Measurements from ENCODE around the gene ITSN2.

ITSN2 gene

DNA sequence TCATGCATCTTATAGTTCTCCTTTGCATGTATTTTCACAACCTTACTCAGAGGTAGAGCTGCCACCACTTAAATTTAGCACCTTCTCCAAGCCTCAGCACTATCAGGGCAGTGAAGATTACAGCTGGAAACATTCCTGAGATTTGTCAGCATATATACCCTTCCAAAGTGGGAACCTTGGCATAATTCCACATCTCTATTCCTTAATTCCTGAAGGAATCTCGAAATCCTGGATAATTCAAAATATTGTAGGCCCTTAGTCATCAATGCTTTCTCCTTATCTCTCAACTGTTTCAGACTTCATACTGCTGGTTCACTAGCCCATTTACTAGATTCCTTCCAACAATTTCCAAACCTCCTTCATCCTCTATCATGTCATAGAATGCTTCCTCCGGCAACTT is 87.4 kb downstream of the ITSN2 start:
- Histone ChIP-seq H3K4me3 (ENCODE audit: low read length) (no peak overlapping the region), H3K4me1 (ENCODE audit: control insufficient read depth, low read depth, low read length) (no peaks in the 10 kb centered on the region), H3K27me3 (ENCODE audit: insufficient read depth, low read length, poor library complexity) (no peaks in the 10 kb centered on the region), H3K4ac (ENCODE audit: low read depth, low read length) (no peak overlapping the region), H4K8ac (ENCODE audit: low read depth, low read length) (no peak overlapping the region), H2BK15ac (replicated peaks; ENCODE audit: low read depth) (no peak overlapping the region), H3K23ac (ENCODE audit: low read length) (no peak overlapping the region), H3K56ac (ENCODE audit: low read length) (no peak overlapping the region), H3K18ac (ENCODE audit: low read length) (no peak overlapping the region), H3K9ac (ENCODE audit: low read length) (no peak overlapping the region), H4K5ac (ENCODE audit: low read length) (no peak overlapping the region), H2BK5ac (ENCODE audit: low read length) (no peak overlapping the region), H2BK120ac (ENCODE audit: low read depth, low read length) (no peak overlapping the region), H3K36me3 (ENCODE audit: control insufficient read depth, insufficient read depth, low read length) (no peaks in the 10 kb centered on the region), H3K27ac (ENCODE audit: low read depth, low read length) (no peak overlapping the region), H2AK5ac (ENCODE audit: low read length) (no peak overlapping the region), H3K4me2 (ENCODE audit: low read length) (no peak overlapping the region), H3K79me2 (ENCODE audit: control insufficient read depth, insufficient read depth, low read length) (no peaks in the 10 kb centered on the region), H3K79me1 (ENCODE audit: low read length) (no peaks in the 10 kb centered on the region)
- no CpG with 5 or more reads among the region's 2 CpGs for WGBS (ENCODE audit: extremely low coverage, insufficient coverage, low lambda C conversion rate)
- peak; percentile 22 for DNase-seq

DNA sequence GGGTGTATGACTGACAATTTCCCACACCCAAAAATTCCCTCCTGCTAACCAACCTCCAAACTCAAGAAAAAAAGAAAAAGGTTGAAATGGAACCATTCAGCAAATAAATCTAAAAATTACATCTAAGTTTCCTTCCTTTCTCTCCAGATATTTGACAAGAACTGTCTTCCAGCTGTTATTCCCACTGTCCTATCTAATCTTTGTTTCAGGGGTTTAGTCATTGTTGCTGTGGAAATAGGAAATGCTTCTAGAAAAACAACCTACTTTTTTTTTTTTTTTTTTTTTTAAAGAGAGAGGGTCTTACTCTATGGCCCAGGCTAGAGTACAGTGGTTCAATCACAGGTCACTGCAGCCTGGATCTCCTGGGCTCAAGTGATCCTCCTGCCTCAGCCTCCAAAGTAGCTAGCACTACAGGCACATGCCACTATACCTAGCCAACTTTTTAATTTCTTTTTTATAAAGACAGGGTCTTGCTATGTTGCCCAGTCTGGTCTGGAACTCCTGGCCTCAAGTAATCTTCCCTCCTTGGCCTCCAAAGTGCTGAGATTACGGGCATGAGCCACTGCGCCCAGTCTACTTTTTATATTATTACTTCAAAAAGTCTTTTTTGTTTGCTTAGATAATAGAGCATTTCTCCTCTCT is 88.1 kb downstream of the ITSN2 start:
- H3K79me2 ChIP-seq (ENCODE audit: control insufficient read depth, insufficient read depth, low read length), result no peaks in the 10 kb centered on the region
- H3K4me2 ChIP-seq (ENCODE audit: low read length), result no peak overlapping the region
- no peak overlapping the region for H2BK5ac ChIP-seq (ENCODE audit: low read length)
- no peaks in the 10 kb centered on the region for H3K4me1 ChIP-seq (ENCODE audit: control insufficient read depth, low read depth, low read length)
- no peak overlapping the region for H4K8ac ChIP-seq (ENCODE audit: low read depth, low read length)
- H2BK15ac ChIP-seq (replicated peaks; ENCODE audit: low read depth), result no peak overlapping the region
- H4K5ac ChIP-seq (ENCODE audit: low read length), result no peak overlapping the region
- H3K27ac ChIP-seq (ENCODE audit: low read depth, low read length), result no peak overlapping the region
- no CpG with 5 or more reads among the region's 2 CpGs for WGBS (ENCODE audit: extremely low coverage, insufficient coverage, low lambda C conversion rate)
- H3K23ac ChIP-seq (ENCODE audit: low read length), result no peak overlapping the region
- H3K36me3 ChIP-seq (ENCODE audit: control insufficient read depth, insufficient read depth, low read length), result no peaks in the 10 kb centered on the region
- no peaks in the 10 kb centered on the region for H3K79me1 ChIP-seq (ENCODE audit: low read length)
- H2BK120ac ChIP-seq (ENCODE audit: low read depth, low read length), result peak overlapping the region; percentile 61
- H3K9ac ChIP-seq (ENCODE audit: low read length), result no peak overlapping the region
- H2AK5ac ChIP-seq (ENCODE audit: low read length), result no peak overlapping the region
- H3K18ac ChIP-seq (ENCODE audit: low read length), result no peak overlapping the region
- H3K27me3 ChIP-seq (ENCODE audit: insufficient read depth, low read length, poor library complexity), result no peaks in the 10 kb centered on the region
- H3K56ac ChIP-seq (ENCODE audit: low read length), result no peak overlapping the region
- no peak overlapping the region for H3K4me3 ChIP-seq (ENCODE audit: low read length)
- DNase-seq, result peak; percentile 38
- no peak overlapping the region for H3K4ac ChIP-seq (ENCODE audit: low read depth, low read length)

DNA sequence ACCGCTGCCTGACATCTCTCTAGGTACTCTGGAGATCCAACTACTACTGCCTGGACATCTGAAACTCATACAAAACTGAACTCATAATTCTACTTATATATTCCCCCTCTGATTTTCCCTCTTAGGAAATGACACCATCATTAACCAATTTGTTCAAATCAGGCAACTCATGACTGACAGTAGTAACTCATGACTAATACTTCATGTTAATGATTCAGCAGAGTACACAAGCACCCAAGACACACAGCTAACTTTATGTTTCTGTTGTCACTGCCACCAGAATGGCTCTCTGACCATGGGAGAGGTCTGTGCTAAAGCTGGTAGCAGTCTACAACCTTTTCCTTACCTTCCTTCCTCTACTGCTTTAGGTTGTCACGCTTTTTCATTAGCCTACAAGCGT is 91.1 kb downstream of the ITSN2 start:
- Histone ChIP-seq H3K4me2 (ENCODE audit: low read length) (no peak overlapping the region), H3K79me1 (ENCODE audit: low read length) (no peaks in the 10 kb centered on the region), H3K27me3 (ENCODE audit: insufficient read depth, low read length, poor library complexity) (no peaks in the 10 kb centered on the region), H2AK5ac (ENCODE audit: low read length) (no peak overlapping the region), H3K4me3 (ENCODE audit: low read length) (no peak overlapping the region), H3K56ac (ENCODE audit: low read length) (no peak overlapping the region), H3K9ac (ENCODE audit: low read length) (no peak overlapping the region), H3K79me2 (ENCODE audit: control insufficient read depth, insufficient read depth, low read length) (no peaks in the 10 kb centered on the region), H2BK15ac (replicated peaks; ENCODE audit: low read depth) (no peak overlapping the region), H3K4me1 (ENCODE audit: control insufficient read depth, low read depth, low read length) (no peaks in the 10 kb centered on the region), H2BK120ac (ENCODE audit: low read depth, low read length) (no peak overlapping the region), H3K18ac (ENCODE audit: low read length) (no peak overlapping the region), H3K23ac (ENCODE audit: low read length) (no peak overlapping the region), H4K8ac (ENCODE audit: low read depth, low read length) (no peak overlapping the region), H3K27ac (ENCODE audit: low read depth, low read length) (no peak overlapping the region), H3K36me3 (ENCODE audit: control insufficient read depth, insufficient read depth, low read length) (no peaks in the 10 kb centered on the region), H4K5ac (ENCODE audit: low read length) (no peak overlapping the region), H3K4ac (ENCODE audit: low read depth, low read length) (no peak overlapping the region), H2BK5ac (ENCODE audit: low read length) (no peak overlapping the region)
- no peak for DNase-seq
- WGBS (ENCODE audit: extremely low coverage, insufficient coverage, low lambda C conversion rate), result no CpG with 5 or more reads among the region's 3 CpGs

DNA sequence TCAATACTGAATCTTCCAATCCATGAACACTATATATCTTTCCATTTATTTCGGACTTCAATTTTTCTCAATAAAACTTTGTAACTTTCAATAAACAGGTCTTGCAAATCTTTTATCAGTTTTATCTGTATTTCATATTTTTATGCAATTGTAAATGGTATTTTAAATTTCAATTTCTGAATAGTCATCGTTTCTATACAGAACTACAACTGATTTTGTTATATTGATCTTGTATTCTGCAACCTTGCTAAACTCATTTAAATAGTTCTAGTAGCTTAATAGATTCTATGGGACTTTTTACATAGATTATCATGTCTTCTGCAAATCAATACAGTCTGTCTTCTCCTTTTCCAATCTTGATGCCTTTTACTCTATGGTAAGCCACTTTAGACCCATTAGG is 95.1 kb downstream of the ITSN2 start:
- Histone ChIP-seq H3K4me1 (ENCODE audit: control insufficient read depth, low read depth, low read length) (no peaks in the 10 kb centered on the region), H3K4me2 (ENCODE audit: low read length) (no peak overlapping the region), H4K8ac (ENCODE audit: low read depth, low read length) (no peak overlapping the region), H3K79me2 (ENCODE audit: control insufficient read depth, insufficient read depth, low read length) (no peaks in the 10 kb centered on the region), H2BK15ac (replicated peaks; ENCODE audit: low read depth) (no peak overlapping the region), H3K9ac (ENCODE audit: low read length) (no peak overlapping the region), H2BK120ac (ENCODE audit: low read depth, low read length) (no peak overlapping the region), H3K27me3 (ENCODE audit: insufficient read depth, low read length, poor library complexity) (no peaks in the 10 kb centered on the region), H4K5ac (ENCODE audit: low read length) (no peak overlapping the region), H3K79me1 (ENCODE audit: low read length) (no peaks in the 10 kb centered on the region), H2BK5ac (ENCODE audit: low read length) (no peak overlapping the region), H3K4me3 (ENCODE audit: low read length) (no peak overlapping the region), H3K23ac (ENCODE audit: low read length) (no peak overlapping the region), H3K56ac (ENCODE audit: low read length) (no peak overlapping the region), H3K18ac (ENCODE audit: low read length) (no peak overlapping the region), H2AK5ac (ENCODE audit: low read length) (no peak overlapping the region), H3K4ac (ENCODE audit: low read depth, low read length) (no peak overlapping the region), H3K36me3 (ENCODE audit: control insufficient read depth, insufficient read depth, low read length) (no peaks in the 10 kb centered on the region), H3K27ac (ENCODE audit: low read depth, low read length) (no peak overlapping the region)
- no CpG with 5 or more reads among the region's 2 CpGs for WGBS (ENCODE audit: extremely low coverage, insufficient coverage, low lambda C conversion rate)
- DNase-seq, result no peak

DNA sequence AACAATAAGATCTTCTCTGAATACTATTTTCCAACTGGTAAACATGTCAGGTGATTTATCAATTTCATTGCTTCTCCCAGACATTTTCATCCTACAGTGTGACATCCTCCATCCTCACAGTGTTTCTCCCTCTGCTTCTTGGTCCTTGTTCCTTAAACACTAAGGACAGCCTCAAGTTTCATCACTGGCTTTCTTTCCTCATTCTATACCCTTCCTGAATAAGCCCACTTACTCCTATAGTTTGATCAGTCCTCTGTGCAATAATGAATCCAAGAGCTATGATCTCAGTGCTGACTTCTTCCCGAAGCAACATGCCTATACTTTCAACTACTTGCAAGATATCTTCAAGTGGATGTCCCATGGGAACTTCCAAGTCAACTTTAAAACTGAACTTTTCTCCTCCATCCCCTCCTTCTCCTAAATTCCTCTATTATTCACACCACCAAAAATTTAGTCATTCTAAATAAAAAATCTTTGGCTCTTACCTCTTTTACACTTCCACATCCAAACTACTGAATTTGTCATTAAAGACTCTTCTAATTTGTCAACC is 97.8 kb downstream of the ITSN2 start:
- H3K79me2 ChIP-seq (ENCODE audit: control insufficient read depth, insufficient read depth, low read length), result no peaks in the 10 kb centered on the region
- no peak overlapping the region for H3K56ac ChIP-seq (ENCODE audit: low read length)
- H3K27me3 ChIP-seq (ENCODE audit: insufficient read depth, low read length, poor library complexity), result no peaks in the 10 kb centered on the region
- H3K23ac ChIP-seq (ENCODE audit: low read length), result no peak overlapping the region
- H2BK120ac ChIP-seq (ENCODE audit: low read depth, low read length), result no peak overlapping the region
- no peak overlapping the region for H3K4me2 ChIP-seq (ENCODE audit: low read length)
- no CpG with 5 or more reads among the region's 1 CpG for WGBS (ENCODE audit: extremely low coverage, insufficient coverage, low lambda C conversion rate)
- H3K27ac ChIP-seq (ENCODE audit: low read depth, low read length), result no peak overlapping the region
- H4K8ac ChIP-seq (ENCODE audit: low read depth, low read length), result no peak overlapping the region
- no peak overlapping the region for H4K5ac ChIP-seq (ENCODE audit: low read length)
- no peak overlapping the region for H2BK15ac ChIP-seq (replicated peaks; ENCODE audit: low read depth)
- DNase-seq, result no peak
- no peaks in the 10 kb centered on the region for H3K36me3 ChIP-seq (ENCODE audit: control insufficient read depth, insufficient read depth, low read length)
- H3K4ac ChIP-seq (ENCODE audit: low read depth, low read length), result no peak overlapping the region
- H3K18ac ChIP-seq (ENCODE audit: low read length), result no peak overlapping the region
- no peak overlapping the region for H3K4me3 ChIP-seq (ENCODE audit: low read length)
- H3K79me1 ChIP-seq (ENCODE audit: low read length), result no peaks in the 10 kb centered on the region
- H3K9ac ChIP-seq (ENCODE audit: low read length), result no peak overlapping the region
- no peak overlapping the region for H2AK5ac ChIP-seq (ENCODE audit: low read length)
- H2BK5ac ChIP-seq (ENCODE audit: low read length), result no peak overlapping the region
- no peaks in the 10 kb centered on the region for H3K4me1 ChIP-seq (ENCODE audit: control insufficient read depth, low read depth, low read length)

DNA sequence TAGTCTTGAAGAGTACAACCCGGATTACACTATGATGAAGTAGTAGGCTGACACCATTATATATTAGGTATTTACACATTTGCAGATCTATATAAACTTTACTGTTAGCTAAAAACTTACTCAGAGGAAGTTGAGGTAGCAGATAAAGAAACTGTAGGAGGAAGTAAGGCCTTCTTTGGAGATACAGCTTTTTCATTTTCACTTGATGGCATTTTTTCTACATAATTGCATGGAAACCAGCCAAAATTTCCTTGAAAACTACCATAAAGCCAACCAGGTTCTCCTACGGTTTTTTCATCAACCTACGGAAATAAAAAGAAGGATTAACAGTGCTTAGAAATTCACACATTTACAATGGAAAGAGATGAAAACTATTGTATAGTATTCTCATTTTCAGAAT is 98.9 kb downstream of the ITSN2 start:
- Histone ChIP-seq H3K23ac (ENCODE audit: low read length) (no peak overlapping the region), H4K8ac (ENCODE audit: low read depth, low read length) (no peak overlapping the region), H2BK120ac (ENCODE audit: low read depth, low read length) (no peak overlapping the region), H3K9ac (ENCODE audit: low read length) (no peak overlapping the region), H4K5ac (ENCODE audit: low read length) (no peak overlapping the region), H2BK15ac (replicated peaks; ENCODE audit: low read depth) (no peak overlapping the region), H3K4me3 (ENCODE audit: low read length) (no peak overlapping the region), H3K36me3 (ENCODE audit: control insufficient read depth, insufficient read depth, low read length) (no peaks in the 10 kb centered on the region), H2AK5ac (ENCODE audit: low read length) (no peak overlapping the region), H3K27ac (ENCODE audit: low read depth, low read length) (no peak overlapping the region), H3K4me1 (ENCODE audit: control insufficient read depth, low read depth, low read length) (no peaks in the 10 kb centered on the region), H3K4ac (ENCODE audit: low read depth, low read length) (no peak overlapping the region), H3K4me2 (ENCODE audit: low read length) (no peak overlapping the region), H3K79me2 (ENCODE audit: control insufficient read depth, insufficient read depth, low read length) (no peaks in the 10 kb centered on the region), H3K56ac (ENCODE audit: low read length) (no peak overlapping the region), H3K79me1 (ENCODE audit: low read length) (no peaks in the 10 kb centered on the region), H3K27me3 (ENCODE audit: insufficient read depth, low read length, poor library complexity) (no peaks in the 10 kb centered on the region), H3K18ac (ENCODE audit: low read length) (no peak overlapping the region), H2BK5ac (ENCODE audit: low read length) (no peak overlapping the region)
- WGBS (ENCODE audit: extremely low coverage, insufficient coverage, low lambda C conversion rate), result no CpG with 5 or more reads among the region's 3 CpGs
- DNase-seq, result no peak

All from mesendoderm (in vitro differentiated cells).